Neural progenitor cell (in vitro differentiated cells): ENCODE measurements around the gene ANKK1.

Experiments used
- CTCF ChIP-seq: fragments of 200-600 bp; sonication (generic); IDR thresholded peaks from 2 replicates; pipeline ENCODE4 v1.5.1; 2017; ENCODE audit warnings: antibody characterized with exemption, mild to moderate bottlenecking
- EZH2 ChIP-seq: fragments of 200-600 bp; sonication (generic); IDR thresholded peaks from 2 replicates; pipeline ENCODE4 v1.6.1; 2017; ENCODE audit warnings: antibody characterized with exemption, mild to moderate bottlenecking, moderate library complexity

GRCh38 chr11:113389272-113389671 is 1.7 kb downstream of the ANKK1 start:
- TF ChIP-seq CTCF (no peak), EZH2 (no peak)
